Cardiac fibroblast (primary cell): ENCODE data around the gene RUFY3.
"Not testable (repeated sequence)": the region's sequence is repeated elsewhere in the genome, so short reads cannot be mapped to it uniquely, and the experiment has no call there.

Experiments used
- DNase-seq, 2 donors: peaks; one replicate each; pipeline versions ENCODE4 v3.0.0 to v3.0.0-alpha.2; 2010; ENCODE audit warnings: low read depth in 2 of 2
- H3K4me3 ChIP-seq, 2 donors: replicated peaks in 1 of 2; 1 replicate in 1 of 2; 2 replicates in 1 of 2; pipeline ENCODE4 v1.5.1; 2011; ENCODE audit warnings: low read depth in 2 of 2, low read length in 2 of 2, mild to moderate bottlenecking in 2 of 2, moderate library complexity in 1 of 2
- CTCF ChIP-seq: IDR thresholded peaks from one replicate; pipeline ENCODE4 v1.5.1; 2011; ENCODE audit warnings: low read depth, mild to moderate bottlenecking, low read length, inconsistent platforms

RUFY3 gene

GRCh38 chr4:70681704-70682103 lies 40.1 kb upstream of the RUFY3 start:
- no peak overlapping the region for H3K4me3 ChIP-seq
- TF ChIP-seq CTCF: no peak
- DNase-seq: no peak

- H3K4me3 ChIP-seq, DNase-seq: not testable (repeated sequence)
These were observed 39.6 kb upstream of the RUFY3 start for GRCh38 chr4:70682142-70682541.

GRCh38 chr4:70687392-70687791 lies 34.4 kb upstream of the RUFY3 start:
- DNase-seq: no peak
- peak overlapping the region; percentile 81 to 100 for H3K4me3 ChIP-seq

GRCh38 chr4:70687821-70688794 lies 33.7 kb upstream of the RUFY3 start, which contains the start of gene UTP3:
Gene UTP3 (plus strand): TSS chr4:70688532. CDS start chr4:70688678, 146 bp downstream.
- DNase-seq: peak; percentile 99 to 100
- peak; percentile 94 for TF ChIP-seq CTCF
- H3K4me3 ChIP-seq: peak within 1 kb of the TSS; percentile 81 to 100

More at GRCh38 chr4:70687392-70687791, 34.4 kb upstream of the RUFY3 start:
- TF ChIP-seq CTCF: no peak

GRCh38 chr4:70688795-70689231 lies 33.0 kb upstream of the RUFY3 start:
- DNase-seq: peak in 1 of 2 donors; percentile 17
- H3K4me3 ChIP-seq: peak overlapping the region; percentile 81 to 100
- TF ChIP-seq CTCF: no peak

- DNase-seq: no peak
- no peak overlapping the region for H3K4me3 ChIP-seq
- no peak for TF ChIP-seq CTCF
These were observed 30.1 kb upstream of the RUFY3 start for GRCh38 chr4:70691661-70692060.

GRCh38 chr4:70694633-70695032 lies 27.1 kb upstream of the RUFY3 start:
- not testable (repeated sequence) for H3K4me3 ChIP-seq, DNase-seq

GRCh38 chr4:70698435-70698834 lies 23.3 kb upstream of the RUFY3 start:
- DNase-seq, H3K4me3 ChIP-seq: not testable (repeated sequence)
